HUES48 (cell line): Measurements from ENCODE around the gene PPIL1.

ENCODE experiments used
- H3K27ac ChIP-seq: one replicate; pipeline ENCODE4 v1.7.0; 2013; ENCODE audit warnings: low read depth, low read length, inconsistent platforms
- H3K27me3 ChIP-seq: 2 replicates; pipeline ENCODE4 v1.6.1; 2013; ENCODE audit warnings: mild to moderate bottlenecking, low read length; ENCODE audit not compliant: control insufficient read depth, insufficient read depth
- H3K36me3 ChIP-seq: 2 replicates; pipeline ENCODE4 v1.6.1; 2013; ENCODE audit warnings: low read length; ENCODE audit not compliant: control insufficient read depth, insufficient read depth
- H3K4me1 ChIP-seq: 2 replicates; pipeline ENCODE4 v1.6.1; 2013; ENCODE audit warnings: mild to moderate bottlenecking, low read length; ENCODE audit not compliant: control insufficient read depth, insufficient read depth
- H3K4me3 ChIP-seq: 2 replicates; pipeline ENCODE4 v1.5.1; 2013; ENCODE audit warnings: mild to moderate bottlenecking, low read depth, low read length
- H3K9ac ChIP-seq: 2 replicates; pipeline ENCODE4 v1.6.1; 2013; ENCODE audit warnings: mild to moderate bottlenecking, low read depth, low read length, moderate library complexity
- H3K9me3 ChIP-seq: 2 replicates; pipeline ENCODE4 v1.6.1; 2013; ENCODE audit warnings: low read length; ENCODE audit not compliant: control insufficient read depth, insufficient read depth

PPIL1 gene

GRCh38 chr6:36852481-36853147 lies 22.0 kb downstream of the PPIL1 start:
- H3K27me3 ChIP-seq, result peaks cover 9% of the 10 kb centered on the region; the same call in 1 of the 2 replicates
- no peak overlapping the region for H3K27ac ChIP-seq
- peaks cover 48% of the 10 kb centered on the region for H3K36me3 ChIP-seq
- no peak overlapping the region for H3K4me3 ChIP-seq
- H3K9ac ChIP-seq, result no peak overlapping the region
- no peaks in the 10 kb centered on the region for H3K9me3 ChIP-seq
- peaks cover 20% of the 10 kb centered on the region for H3K4me1 ChIP-seq

- peaks cover 20% of the 10 kb centered on the region for H3K4me1 ChIP-seq
- no peak overlapping the region for H3K4me3 ChIP-seq
- H3K27me3 ChIP-seq, result peaks cover 9% of the 10 kb centered on the region; the same call in 1 of the 2 replicates
- no peaks in the 10 kb centered on the region for H3K9me3 ChIP-seq
- H3K27ac ChIP-seq, result no peak overlapping the region
- H3K9ac ChIP-seq, result no peak overlapping the region
- peaks cover 43% of the 10 kb centered on the region for H3K36me3 ChIP-seq
Observed at GRCh38 chr6:36851626-36852025, 23.0 kb downstream of the PPIL1 start.

- no peak overlapping the region for H3K9ac ChIP-seq
- H3K4me1 ChIP-seq, result peaks cover 20% of the 10 kb centered on the region
Observed at GRCh38 chr6:36851149-36851614, 23.4 kb downstream of the PPIL1 start.

GRCh38 chr6:36850021-36850420 lies 24.6 kb downstream of the PPIL1 start:
- Histone ChIP-seq H3K4me3 (no peak overlapping the region), H3K9ac (no peak overlapping the region), H3K4me1 (peaks cover 20% of the 10 kb centered on the region), H3K27me3 (peaks cover 9% of the 10 kb centered on the region; the same call in 1 of the 2 replicates), H3K9me3 (no peaks in the 10 kb centered on the region), H3K27ac (no peak overlapping the region), H3K36me3 (peaks cover 27% of the 10 kb centered on the region)

More at GRCh38 chr6:36851149-36851614, 23.4 kb downstream of the PPIL1 start:
- H3K27me3 ChIP-seq, result peaks cover 9% of the 10 kb centered on the region; the same call in 1 of the 2 replicates
- peaks cover 39% of the 10 kb centered on the region for H3K36me3 ChIP-seq
- no peak overlapping the region for H3K27ac ChIP-seq
- no peak overlapping the region for H3K4me3 ChIP-seq
- no peaks in the 10 kb centered on the region for H3K9me3 ChIP-seq

- Histone ChIP-seq H3K27ac (peak overlapping the region; percentile 0), H3K9me3 (no peaks in the 10 kb centered on the region), H3K4me3 (peak overlapping the region; percentile 44), H3K36me3 (peaks cover 15% of the 10 kb centered on the region), H3K9ac (no peak overlapping the region), H3K4me1 (peaks cover 20% of the 10 kb centered on the region), H3K27me3 (peaks cover 9% of the 10 kb centered on the region; the same call in 1 of the 2 replicates)
Observed at GRCh38 chr6:36848658-36849441, 25.8 kb downstream of the PPIL1 start.

GRCh38 chr6:36847991-36848390 lies 26.6 kb downstream of the PPIL1 start:
- Histone ChIP-seq H3K4me3 (no peak overlapping the region), H3K9me3 (no peaks in the 10 kb centered on the region), H3K9ac (no peak overlapping the region), H3K4me1 (peaks cover 20% of the 10 kb centered on the region), H3K36me3 (peaks cover 7% of the 10 kb centered on the region; the same call in 1 of the 2 replicates), H3K27me3 (peaks cover 9% of the 10 kb centered on the region; the same call in 1 of the 2 replicates), H3K27ac (no peak overlapping the region)

- Histone ChIP-seq H3K27me3 (peaks cover 9% of the 10 kb centered on the region; the same call in 1 of the 2 replicates), H3K9me3 (no peaks in the 10 kb centered on the region), H3K27ac (no peak overlapping the region), H3K4me1 (peaks cover 20% of the 10 kb centered on the region), H3K9ac (no peak overlapping the region), H3K4me3 (no peak overlapping the region), H3K36me3 (no peaks in the 10 kb centered on the region)
Observed at GRCh38 chr6:36847152-36847551, 27.5 kb downstream of the PPIL1 start.

- H3K9me3 ChIP-seq, result no peaks in the 10 kb centered on the region
- no peak overlapping the region for H3K9ac ChIP-seq
- H3K4me1 ChIP-seq, result peaks cover 18% of the 10 kb centered on the region
- peaks cover 27% of the 10 kb centered on the region for H3K27me3 ChIP-seq
- H3K27ac ChIP-seq, result no peak overlapping the region
- H3K4me3 ChIP-seq, result no peak overlapping the region
- H3K36me3 ChIP-seq, result no peaks in the 10 kb centered on the region
Observed at GRCh38 chr6:36845233-36845632, 29.4 kb downstream of the PPIL1 start.

- Histone ChIP-seq H3K27me3 (peaks cover 32% of the 10 kb centered on the region), H3K36me3 (no peaks in the 10 kb centered on the region), H3K27ac (no peak overlapping the region), H3K9me3 (no peaks in the 10 kb centered on the region), H3K4me3 (no peak overlapping the region), H3K4me1 (peaks cover 15% of the 10 kb centered on the region), H3K9ac (no peak overlapping the region)
Observed at GRCh38 chr6:36844232-36845170, 30.1 kb downstream of the PPIL1 start.

- peaks cover 41% of the 10 kb centered on the region for H3K27me3 ChIP-seq
- no peak overlapping the region for H3K4me3 ChIP-seq
- H3K9ac ChIP-seq, result no peak overlapping the region
- no peaks in the 10 kb centered on the region for H3K36me3 ChIP-seq
- no peaks in the 10 kb centered on the region for H3K9me3 ChIP-seq
- H3K27ac ChIP-seq, result no peak overlapping the region
- H3K4me1 ChIP-seq, result peaks cover 2% of the 10 kb centered on the region
Observed at GRCh38 chr6:36843170-36843569, 31.4 kb downstream of the PPIL1 start.
